Tibial nerve (tissue), 4 donors: ENCODE measurements around the gene MLNR. TPM values are rescaled to one million over a fixed set of nuclear protein-coding genes. Genes with fewer than 3 reads are reported as not detected.

Experiments
- DNase-seq, 2 donors: peaks; one replicate each; pipeline ENCODE4 v3.0.0-alpha.2; 2019; ENCODE audit warnings: low spot score in 2 of 2
- H3K27ac ChIP-seq, 4 donors: fragments of 200-600 bp; sonication (generic) in 3 of 4; one replicate each; pipeline ENCODE4 v1.5.1; 2017 to 2019; ENCODE audit warnings: mild to moderate bottlenecking in 1 of 4
- H3K27me3 ChIP-seq, 2 donors: fragments of 200-600 bp; sonication (generic) in 1 of 2; one replicate each; pipeline versions ENCODE4 v1.5.1 to v1.6.0; 2017 to 2019
- H3K36me3 ChIP-seq, 3 donors: fragments of 200-600 bp; sonication (generic); one replicate each; pipeline ENCODE4 v1.5.1; 2018 to 2019
- H3K4me1 ChIP-seq, 4 donors: fragments of 200-600 bp; sonication (generic) in 3 of 4; one replicate each; pipeline ENCODE4 v1.5.1; 2017 to 2019
- H3K4me3 ChIP-seq, 4 donors: fragments of 200-600 bp; sonication (generic) in 3 of 4; one replicate each; pipeline ENCODE4 v1.5.1; 2017 to 2019; ENCODE audit warnings: mild to moderate bottlenecking in 1 of 4, moderate library complexity in 1 of 4
- H3K9me3 ChIP-seq, 4 donors: fragments of 200-600 bp; sonication (generic) in 3 of 4; one replicate each; pipeline ENCODE4 v1.5.1; 2017 to 2019
- EP300 ChIP-seq, 2 donors: sonication (generic); formaldehyde crosslinking; IDR thresholded peaks; one replicate each; pipeline ENCODE4 v1.6.1; 2017; ENCODE audit warnings: antibody characterized with exemption in 2 of 2, mild to moderate bottlenecking in 1 of 2
- POLR2A ChIP-seq, 2 donors: fragments of 450-650 bp; IDR thresholded peaks; one replicate each; pipeline ENCODE4 v1.6.1; 2017; ENCODE audit warnings: antibody characterized with exemption in 2 of 2, mild to moderate bottlenecking in 2 of 2, moderate library complexity in 2 of 2
- WGBS, 2 donors: methylation state at CpG; one replicate each; pipeline ENCODE4 v1.1.5; 2018; 5-methylcytosine and 5-hydroxymethylcytosine counted together
- total RNA-seq, 4 donors: library from RNA; depleted of rRNA; stranded (reverse); fragments of >200 nt; gene quantifications; one replicate each; pipeline ENCODE4 v1.1.0, GENCODE V29; 2016
- TF ChIP-seq, protein P1 (sequence below), 5 experiments: fragments of 200-600 bp in 3 of 5; fragments of 450-650 bp in 2 of 5; sonication (generic) in 3 of 5; IDR thresholded peaks; one replicate each; pipeline ENCODE4 v1.5.1; 2016 to 2019; ENCODE audit warnings: antibody characterized with exemption in 5 of 5, mild to moderate bottlenecking in 3 of 5, moderate library complexity in 2 of 5

MLNR gene
- total RNA-seq, 4 donors from 2014 or later = 0.42 TPM; not detected in 3

DNA sequence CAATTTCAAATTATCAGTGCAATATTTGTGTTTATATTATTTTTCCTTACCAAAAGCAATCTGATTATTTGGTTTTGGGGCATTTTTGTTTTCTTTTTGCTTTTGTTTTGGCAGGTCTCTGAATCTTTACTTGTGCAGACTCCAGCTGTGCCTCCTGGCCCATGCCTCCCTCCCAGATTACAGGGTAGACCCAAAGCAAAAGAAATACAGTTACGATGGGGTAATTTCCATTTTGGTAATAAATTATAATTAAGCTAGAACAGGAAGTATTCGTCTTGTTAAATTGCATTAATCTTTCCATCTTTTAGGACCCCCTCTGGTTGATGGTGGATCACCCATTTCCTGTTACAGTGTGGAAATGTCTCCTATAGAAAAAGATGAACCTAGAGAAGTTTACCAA, 29.2 kb upstream of the MLNR start:
- no peak overlapping the region for H3K4me3 ChIP-seq
- H3K4me1 ChIP-seq = no peaks in the 10 kb centered on the region
- peaks cover 0 to 86% (median 0%) of the 10 kb centered on the region in 3 donors for H3K36me3 ChIP-seq
- no peaks in the 10 kb centered on the region for H3K27me3 ChIP-seq
- no peak overlapping the region for H3K27ac ChIP-seq
- no peak for DNase-seq
- TF ChIP-seq, protein P1, sequence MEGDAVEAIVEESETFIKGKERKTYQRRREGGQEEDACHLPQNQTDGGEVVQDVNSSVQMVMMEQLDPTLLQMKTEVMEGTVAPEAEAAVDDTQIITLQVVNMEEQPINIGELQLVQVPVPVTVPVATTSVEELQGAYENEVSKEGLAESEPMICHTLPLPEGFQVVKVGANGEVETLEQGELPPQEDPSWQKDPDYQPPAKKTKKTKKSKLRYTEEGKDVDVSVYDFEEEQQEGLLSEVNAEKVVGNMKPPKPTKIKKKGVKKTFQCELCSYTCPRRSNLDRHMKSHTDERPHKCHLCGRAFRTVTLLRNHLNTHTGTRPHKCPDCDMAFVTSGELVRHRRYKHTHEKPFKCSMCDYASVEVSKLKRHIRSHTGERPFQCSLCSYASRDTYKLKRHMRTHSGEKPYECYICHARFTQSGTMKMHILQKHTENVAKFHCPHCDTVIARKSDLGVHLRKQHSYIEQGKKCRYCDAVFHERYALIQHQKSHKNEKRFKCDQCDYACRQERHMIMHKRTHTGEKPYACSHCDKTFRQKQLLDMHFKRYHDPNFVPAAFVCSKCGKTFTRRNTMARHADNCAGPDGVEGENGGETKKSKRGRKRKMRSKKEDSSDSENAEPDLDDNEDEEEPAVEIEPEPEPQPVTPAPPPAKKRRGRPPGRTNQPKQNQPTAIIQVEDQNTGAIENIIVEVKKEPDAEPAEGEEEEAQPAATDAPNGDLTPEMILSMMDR (IDR thresholded peaks at IDR 0.05) = no peak
- TF ChIP-seq EP300 (IDR thresholded peaks at IDR 0.05) (no peak), POLR2A (IDR thresholded peaks at IDR 0.05) (no peak)
- H3K9me3 ChIP-seq = no peaks in the 10 kb centered on the region
- 88 to 92% methylated on average over 2 of the region's 2 CpGs for WGBS, 2 donors

DNA sequence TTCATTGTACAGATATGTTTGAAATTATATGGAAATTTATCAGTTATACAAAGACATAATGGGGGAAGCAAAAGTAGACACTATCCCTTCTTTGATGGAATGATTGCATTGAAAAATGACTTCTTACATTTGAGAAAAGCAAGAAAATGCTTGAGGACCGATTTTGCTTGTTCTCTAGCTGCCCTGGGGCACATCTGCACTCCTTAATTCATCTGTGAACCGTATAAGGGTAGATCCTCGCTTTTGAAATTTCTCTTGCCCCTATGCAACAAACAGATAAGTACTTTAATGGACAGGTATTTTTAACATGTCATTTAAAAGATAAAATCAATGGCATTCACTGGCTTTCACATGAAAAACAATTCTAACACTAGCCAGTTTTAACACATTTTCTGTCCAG, 13.5 kb upstream of the MLNR start:
- peaks cover 0 to 88% (median 0%) of the 10 kb centered on the region in 3 donors for H3K36me3 ChIP-seq
- 96 to 100% methylated on average over 3 of the region's 3 CpGs for WGBS, 2 donors
- no peaks in the 10 kb centered on the region for H3K9me3 ChIP-seq
- no peak overlapping the region for H3K4me3 ChIP-seq
- no peak for DNase-seq
- H3K4me1 ChIP-seq = no peaks in the 10 kb centered on the region
- no peaks in the 10 kb centered on the region for H3K27me3 ChIP-seq
- TF ChIP-seq, protein P1 (IDR thresholded peaks at IDR 0.05) = no peak
- no peak for TF ChIP-seq POLR2A (IDR thresholded peaks at IDR 0.05)
- TF ChIP-seq EP300 (IDR thresholded peaks at IDR 0.05) = no peak
- H3K27ac ChIP-seq = no peak overlapping the region

DNA sequence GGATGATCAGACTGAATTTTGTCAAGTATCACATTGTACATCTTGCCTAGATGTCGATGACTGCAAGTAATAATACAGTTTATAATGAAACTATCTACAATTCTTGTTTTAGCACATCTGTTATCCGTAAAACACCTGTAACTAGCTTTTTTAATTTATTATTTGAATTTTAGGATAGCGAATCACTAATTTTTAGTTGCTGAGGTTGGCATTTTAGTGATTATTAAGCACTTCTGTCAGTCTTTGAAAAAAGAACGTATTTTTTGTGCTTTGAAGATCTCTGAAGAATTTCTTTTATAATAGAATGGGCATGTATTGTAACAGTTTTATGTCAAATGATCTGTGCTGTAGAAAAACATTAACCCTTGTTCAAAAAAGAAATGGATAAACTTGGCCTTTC, 11.5 kb upstream of the MLNR start:
- Histone ChIP-seq H3K36me3 (peaks cover 0 to 73% (median 0%) of the 10 kb centered on the region in 3 donors), H3K9me3 (no peaks in the 10 kb centered on the region), H3K27ac (no peak overlapping the region), H3K4me1 (no peaks in the 10 kb centered on the region), H3K27me3 (no peaks in the 10 kb centered on the region), H3K4me3 (no peak overlapping the region)
- DNase-seq = no peak
- TF ChIP-seq, protein P1 (IDR thresholded peaks at IDR 0.05) = no peak
- WGBS, 2 donors = 96 to 98% methylated on average over 4 of the region's 4 CpGs

DNA sequence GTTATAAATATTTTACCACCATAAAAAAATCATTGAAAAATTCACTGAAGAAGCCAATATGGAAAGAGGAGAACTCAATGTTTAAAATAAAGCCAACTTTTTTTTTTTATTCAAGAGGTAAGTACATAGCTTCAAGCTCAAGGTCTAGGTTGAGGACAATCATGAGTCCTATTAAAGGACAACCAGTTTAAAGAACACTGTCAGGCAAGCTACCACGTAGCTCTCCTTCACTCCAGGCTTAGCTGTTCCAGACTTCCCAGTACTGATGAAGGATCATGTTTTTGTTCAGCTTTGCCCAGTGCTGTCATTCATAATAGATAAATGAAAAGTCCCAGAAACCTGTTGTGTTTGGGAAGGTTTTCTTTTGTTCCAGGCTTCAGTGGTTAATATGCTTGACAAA, 10.0 kb upstream of the MLNR start:
- no peaks in the 10 kb centered on the region for H3K9me3 ChIP-seq
- DNase-seq = no peak
- H3K4me1 ChIP-seq = peaks cover 0 to 7% (median 3%) of the 10 kb centered on the region in 4 donors
- H3K36me3 ChIP-seq = peaks cover 0 to 58% (median 0%) of the 10 kb centered on the region in 3 donors
- no peaks in the 10 kb centered on the region for H3K27me3 ChIP-seq
- TF ChIP-seq EP300 (IDR thresholded peaks at IDR 0.05) (no peak), POLR2A (IDR thresholded peaks at IDR 0.05) (no peak)
- TF ChIP-seq, protein P1 (IDR thresholded peaks at IDR 0.05) = no peak
- no peak overlapping the region for H3K4me3 ChIP-seq
- H3K27ac ChIP-seq = no peak overlapping the region
- WGBS, 2 donors = 90 to 91% methylated on average over 1 of the region's 1 CpG

DNA sequence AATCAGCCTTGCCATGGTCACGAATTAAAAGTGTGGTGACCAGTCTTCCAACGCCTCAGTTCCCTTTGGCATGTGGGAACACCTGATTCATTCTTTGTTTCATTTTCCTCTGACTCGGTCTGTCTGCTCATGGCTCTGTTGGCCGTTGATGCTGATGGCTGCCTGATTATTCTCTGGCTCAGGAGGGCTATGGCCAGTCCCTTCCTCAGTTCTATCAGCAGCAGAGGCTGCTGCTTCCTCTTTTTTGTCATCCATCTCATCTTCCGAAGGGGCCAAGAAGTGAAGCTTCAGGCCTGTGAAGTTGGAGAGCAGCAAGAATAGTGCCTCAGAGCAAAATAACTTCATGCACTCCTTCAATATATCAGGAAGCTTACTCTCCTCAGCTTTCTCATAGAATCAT, 9.5 kb upstream of the MLNR start:
- no peaks in the 10 kb centered on the region for H3K27me3 ChIP-seq
- no peak overlapping the region for H3K4me3 ChIP-seq
- H3K9me3 ChIP-seq = no peaks in the 10 kb centered on the region
- H3K4me1 ChIP-seq = peaks cover 0 to 9% (median 4%) of the 10 kb centered on the region in 4 donors
- DNase-seq = no peak
- H3K27ac ChIP-seq = no peak overlapping the region
- TF ChIP-seq EP300 (IDR thresholded peaks at IDR 0.05) (no peak), POLR2A (IDR thresholded peaks at IDR 0.05) (no peak)
- TF ChIP-seq, protein P1 (IDR thresholded peaks at IDR 0.05) = no peak
- WGBS, 2 donors = 98% methylated on average over 5 of the region's 5 CpGs
- H3K36me3 ChIP-seq = peaks cover 0 to 56% (median 0%) of the 10 kb centered on the region in 3 donors
